NCI-H345 treated with DMSO at 0.1 percent for 48 hours (cell line): ENCODE results near the gene MICU1.
"Not testable (repeated sequence)": the region's sequence is repeated elsewhere in the genome, so short reads cannot be mapped to it uniquely, and the experiment has no call there.

Experiments used
- DNase-seq: peaks from one replicate; lab custom pipeline; 2025; ENCODE audit not compliant: unreplicated experiment; lab: John Stamatoyannopoulos, UW

Gene MICU1

GRCh38 chr10:72353965-72354355 is 271.9 kb downstream of the MICU1 start:
- no peak for DNase-seq

DNA sequence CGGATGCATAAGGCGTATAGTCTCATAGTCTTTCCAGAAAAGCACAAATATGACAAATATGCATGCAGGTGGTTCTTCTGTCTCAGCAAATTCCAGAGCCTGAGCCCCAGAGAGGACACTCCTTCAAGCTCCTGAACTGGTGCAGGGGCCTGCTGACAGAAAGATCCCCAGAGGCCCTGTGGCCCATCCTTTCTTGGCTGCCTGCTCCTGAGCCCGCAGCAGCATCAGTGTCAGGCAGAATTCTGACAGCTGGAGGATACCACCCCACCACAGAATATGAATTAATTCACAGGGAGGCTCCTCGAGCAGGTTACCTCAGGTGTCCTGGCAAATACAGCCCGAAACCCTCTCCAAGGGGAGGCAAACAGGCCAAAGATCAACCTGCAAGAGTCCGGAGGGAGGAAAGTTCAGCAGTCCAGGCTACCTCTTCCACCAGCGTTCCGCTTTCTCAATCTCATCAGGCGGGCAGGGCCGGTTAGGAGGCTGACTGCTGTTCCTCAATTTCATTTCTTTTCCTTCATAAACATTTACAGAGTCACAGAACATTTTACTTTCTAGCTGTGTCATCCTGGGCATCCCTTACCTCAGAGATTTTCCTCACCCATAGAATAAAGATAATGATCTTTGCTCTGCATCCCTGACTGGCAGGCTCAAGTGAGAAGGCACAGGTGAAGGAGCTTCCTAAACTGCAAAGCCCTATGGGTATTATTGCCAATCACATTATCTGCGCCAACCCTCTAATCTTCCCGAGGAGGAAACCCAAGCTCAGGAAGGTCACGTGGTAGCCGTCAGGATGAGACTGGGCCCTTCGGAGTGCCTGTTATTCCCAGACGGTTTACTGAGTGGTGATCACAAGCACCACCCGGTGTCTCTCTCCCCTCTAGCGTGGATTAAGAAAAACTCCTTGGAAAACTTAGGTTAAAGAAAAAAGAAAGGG is 272.6 kb downstream of the MICU1 start:
- no peak for DNase-seq

DNA sequence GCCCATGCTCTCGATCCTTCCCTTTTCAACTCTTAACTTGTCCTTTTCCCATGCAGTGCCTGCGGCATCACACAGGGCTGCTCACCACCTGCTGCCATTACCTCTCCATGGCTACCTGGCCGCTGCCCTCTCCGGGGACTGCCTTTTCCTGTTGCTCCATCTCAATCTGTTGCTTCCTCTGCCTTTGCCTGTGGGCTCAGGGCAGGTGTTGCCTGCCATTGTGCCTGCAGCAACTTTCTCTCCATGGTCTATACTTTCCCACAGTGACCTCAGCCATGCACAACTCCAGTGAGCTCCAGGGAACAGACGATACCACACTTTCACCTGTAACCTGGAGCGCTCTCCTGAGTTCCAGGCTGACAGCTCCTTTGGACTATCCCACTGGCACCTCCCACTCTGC is 274.4 kb downstream of the MICU1 start:
- DNase-seq: no peak

DNA sequence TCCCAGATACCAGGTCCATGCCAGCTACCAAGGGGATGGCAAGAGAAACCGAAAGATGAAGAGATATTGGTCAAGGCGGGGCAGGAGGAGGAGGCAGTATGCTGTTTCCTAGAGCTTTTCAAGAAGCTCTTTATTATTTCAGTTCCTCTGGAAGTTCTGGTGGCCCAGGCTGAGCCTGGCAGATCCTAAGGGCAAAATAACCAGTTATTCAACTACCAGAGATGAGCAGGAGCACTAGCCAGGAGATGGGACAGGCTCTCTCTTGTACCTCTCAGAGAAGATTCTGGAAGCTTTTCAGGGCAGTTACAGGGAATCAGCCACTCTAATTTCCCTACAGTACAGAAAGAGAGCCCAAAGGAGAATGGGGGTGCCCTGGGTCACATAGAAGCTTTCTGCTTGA is 276.4 kb downstream of the MICU1 start:
- DNase-seq: no peak

- no peak for DNase-seq
Measured at GRCh38 chr10:72348282-72348681, 277.6 kb downstream of the MICU1 start.

DNA sequence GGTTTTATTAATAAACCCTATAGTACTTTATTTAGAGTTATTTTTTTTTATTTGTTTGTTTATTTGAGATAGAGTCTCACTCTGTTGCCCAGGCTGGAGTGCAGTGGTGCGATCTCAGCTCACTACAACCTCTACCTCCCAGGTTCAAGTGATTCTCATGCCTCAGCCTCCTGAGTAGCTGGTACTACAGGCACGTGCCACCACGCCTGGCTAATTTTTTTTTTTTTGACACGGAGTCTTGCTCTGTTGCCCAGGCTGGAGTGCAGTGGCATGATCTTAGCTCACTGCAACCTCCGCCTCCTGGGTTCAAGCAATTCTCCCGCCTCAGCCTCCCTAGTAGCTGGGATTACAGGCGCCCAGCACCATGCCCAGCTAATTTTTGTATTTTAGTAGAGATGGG is 279.8 kb downstream of the MICU1 start:
- DNase-seq: not testable (repeated sequence)

DNA sequence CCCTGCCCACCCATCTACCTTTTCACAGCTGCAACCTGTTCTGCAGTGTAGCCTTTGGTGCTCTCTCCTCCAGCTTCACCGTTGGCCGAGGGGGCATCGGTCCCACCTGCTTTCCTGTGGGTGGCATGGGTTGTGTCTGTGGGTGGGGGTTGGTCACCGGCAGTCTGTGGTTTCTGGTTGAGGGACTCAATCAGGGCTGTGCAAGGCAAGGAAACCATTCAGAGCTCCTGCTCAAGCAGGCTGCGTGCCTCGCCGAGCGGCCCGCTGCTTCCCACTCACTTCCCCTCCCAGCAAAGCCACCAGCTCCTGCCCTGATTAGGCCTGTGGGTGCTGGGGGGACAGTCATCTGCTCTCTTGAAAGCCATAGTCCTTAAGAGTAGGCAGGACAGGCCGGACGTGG is 280.9 kb downstream of the MICU1 start:
- no peak for DNase-seq

DNA sequence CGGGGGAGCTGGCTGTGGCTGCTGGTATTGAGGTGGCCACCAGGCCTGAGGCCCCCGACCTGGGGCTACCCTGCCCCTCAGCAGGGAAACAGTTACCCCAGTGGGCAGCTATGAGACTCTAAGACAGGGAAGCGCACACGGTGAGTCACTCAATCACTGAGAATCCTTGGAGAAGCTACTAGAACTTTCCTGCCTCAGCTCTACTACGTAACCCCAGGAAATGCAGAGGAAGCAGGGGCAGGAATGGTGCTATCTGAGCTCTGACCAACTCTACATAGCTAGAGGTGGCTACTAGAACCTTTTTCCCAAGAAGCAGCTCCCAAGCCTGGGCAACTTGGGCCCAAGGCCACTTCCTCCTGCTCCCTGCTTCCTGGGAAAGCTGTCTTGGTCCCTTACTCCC is 283.0 kb downstream of the MICU1 start:
- DNase-seq: no peak

- DNase-seq: peak; percentile 37
Measured at GRCh38 chr10:72340510-72341261, 285.2 kb downstream of the MICU1 start.

DNA sequence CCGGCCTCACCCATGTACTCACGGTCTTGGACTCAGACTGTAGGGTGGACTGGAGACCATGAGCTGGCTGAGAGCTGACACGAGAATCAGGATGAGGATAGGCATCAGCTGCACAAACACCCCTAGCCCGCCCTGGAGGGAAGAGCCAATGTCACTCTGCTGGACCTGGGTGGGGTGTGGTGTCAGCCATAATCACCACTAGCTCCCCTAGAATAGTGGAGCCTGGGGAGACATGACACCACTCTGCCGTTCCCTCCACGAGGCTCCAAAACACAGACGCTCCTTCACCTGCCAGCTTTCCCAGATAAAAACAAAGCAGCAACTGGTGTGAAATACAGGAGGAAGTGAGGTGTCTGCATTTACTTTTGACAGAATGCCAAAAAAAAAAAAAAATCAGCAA is 287.7 kb downstream of the MICU1 start:
- no peak for DNase-seq

DNA sequence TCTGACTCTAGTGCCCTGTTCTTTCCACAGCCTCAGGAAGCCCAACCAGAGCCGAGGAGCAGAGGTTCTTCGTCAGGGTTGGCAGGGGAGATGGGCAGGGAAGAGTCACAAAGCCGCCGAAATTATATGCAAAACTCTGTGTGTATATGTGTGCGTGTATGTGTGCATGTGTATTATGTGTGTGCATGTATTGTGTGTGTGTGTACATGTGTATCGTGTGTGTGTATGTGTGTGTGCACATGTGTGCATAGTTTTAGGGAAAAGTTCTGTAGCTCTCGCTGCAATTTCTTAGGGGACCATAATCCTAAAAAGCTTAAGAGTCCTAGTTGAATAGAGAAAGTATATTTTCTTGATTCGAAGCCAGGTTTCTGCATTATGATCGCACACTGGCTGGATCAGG is 288.2 kb downstream of the MICU1 start:
- no peak for DNase-seq

DNA sequence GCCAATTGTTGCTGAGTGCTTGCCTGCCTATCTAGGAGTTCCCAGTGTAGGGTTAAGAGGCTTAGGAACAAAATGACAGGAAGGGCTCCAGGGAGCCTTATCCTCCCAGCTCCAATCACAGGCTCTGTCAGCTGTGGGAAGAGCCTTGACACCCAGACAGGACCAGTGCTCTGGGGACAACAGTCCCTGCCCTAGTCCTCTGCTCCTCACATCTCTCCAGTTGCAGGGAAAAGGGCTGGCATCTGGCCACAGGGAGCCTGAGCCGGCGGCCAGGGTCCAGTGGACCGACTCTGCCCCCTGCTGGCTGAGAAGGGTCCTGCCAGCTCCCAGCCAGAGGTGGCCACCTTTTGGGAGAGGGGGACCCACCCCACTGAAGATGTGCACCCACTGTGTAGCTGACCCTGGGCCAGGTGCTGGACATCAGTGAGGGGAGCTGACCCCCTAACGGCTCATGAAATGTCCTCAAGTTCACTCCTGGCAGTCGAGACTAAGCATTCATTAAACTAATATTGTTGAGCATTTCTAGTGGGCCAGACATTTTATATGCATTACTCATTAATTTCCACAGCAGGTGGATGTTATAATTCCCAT is 288.7 kb downstream of the MICU1 start:
- no peak for DNase-seq

GRCh38 chr10:72336259-72337038 is 289.4 kb downstream of the MICU1 start:
- DNase-seq: no peak

DNA sequence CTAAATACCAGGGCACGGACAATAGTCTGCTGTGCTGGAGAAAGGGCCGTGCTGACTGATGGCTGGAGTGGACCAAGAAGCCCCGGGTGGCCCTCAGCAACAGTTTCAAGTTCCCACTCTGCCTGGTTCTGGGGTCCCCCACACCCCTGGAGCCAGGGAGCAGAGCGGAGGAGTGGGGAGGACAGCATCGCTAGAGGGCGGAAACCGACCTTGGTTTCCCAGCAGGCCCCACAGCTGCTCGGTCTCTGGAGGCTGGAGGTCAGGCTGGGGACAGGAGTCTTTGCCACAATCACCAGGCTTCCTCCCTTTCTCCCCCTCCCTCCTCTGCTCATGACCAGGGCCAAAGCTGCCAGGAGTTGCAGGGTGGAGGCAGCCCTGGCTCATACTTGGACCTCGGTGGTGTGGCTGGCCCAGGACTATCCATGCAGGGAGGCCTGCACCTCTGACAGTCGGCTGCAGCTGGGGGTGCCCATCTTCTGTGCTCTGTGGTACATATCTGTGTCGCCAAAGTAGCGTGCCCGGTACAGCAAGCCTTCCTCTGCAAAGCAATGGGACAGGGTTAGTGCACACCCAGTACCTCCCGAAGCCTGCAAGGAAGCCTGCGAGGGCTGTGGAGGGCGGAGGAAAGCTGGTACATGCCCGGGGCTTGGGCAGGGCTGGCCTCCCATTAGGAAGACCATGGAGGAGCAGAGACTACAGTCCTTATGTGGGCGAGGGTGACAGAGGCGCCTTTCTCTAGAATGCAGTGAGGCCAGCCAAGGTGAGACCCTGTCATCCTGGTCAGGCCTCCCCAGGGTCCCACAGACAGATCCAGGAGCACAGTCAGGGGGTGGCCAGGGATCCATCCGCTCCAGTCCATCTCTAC is 290.3 kb downstream of the MICU1 start:
- DNase-seq: no peak

- no peak for DNase-seq
Measured at GRCh38 chr10:72334825-72335393, 291.0 kb downstream of the MICU1 start.

DNA sequence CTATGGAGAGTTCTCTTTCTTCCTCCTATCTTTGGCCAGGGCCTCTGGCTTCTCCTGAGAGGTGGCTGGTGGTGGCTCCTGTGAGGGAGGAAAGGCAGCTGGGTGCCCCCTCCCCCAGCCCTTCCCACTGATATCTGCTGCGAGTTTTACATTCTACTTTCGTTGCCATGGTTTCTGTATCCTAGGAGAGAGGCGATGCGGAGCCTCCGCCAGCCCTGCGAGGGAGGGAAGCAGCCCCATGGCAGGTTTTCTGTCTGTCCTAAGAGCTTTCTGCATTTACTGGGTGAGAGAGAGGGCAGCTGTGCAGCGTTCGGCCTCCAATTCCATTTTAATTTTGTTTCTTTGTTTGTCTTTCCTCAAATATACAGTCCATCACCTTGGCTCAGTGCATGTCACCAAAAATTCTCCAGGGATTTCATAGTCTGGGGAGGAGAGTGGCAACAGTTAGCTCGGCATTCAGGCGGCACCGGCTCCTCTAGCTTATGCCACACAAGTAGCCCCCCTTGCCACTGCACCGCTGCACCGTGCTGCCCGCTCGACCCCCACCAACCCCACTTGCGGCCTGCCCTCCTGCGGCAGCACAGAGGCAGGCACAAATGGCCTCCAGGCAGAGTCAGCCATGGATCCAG is 291.6 kb downstream of the MICU1 start:
- DNase-seq: peak; percentile 76

DNA sequence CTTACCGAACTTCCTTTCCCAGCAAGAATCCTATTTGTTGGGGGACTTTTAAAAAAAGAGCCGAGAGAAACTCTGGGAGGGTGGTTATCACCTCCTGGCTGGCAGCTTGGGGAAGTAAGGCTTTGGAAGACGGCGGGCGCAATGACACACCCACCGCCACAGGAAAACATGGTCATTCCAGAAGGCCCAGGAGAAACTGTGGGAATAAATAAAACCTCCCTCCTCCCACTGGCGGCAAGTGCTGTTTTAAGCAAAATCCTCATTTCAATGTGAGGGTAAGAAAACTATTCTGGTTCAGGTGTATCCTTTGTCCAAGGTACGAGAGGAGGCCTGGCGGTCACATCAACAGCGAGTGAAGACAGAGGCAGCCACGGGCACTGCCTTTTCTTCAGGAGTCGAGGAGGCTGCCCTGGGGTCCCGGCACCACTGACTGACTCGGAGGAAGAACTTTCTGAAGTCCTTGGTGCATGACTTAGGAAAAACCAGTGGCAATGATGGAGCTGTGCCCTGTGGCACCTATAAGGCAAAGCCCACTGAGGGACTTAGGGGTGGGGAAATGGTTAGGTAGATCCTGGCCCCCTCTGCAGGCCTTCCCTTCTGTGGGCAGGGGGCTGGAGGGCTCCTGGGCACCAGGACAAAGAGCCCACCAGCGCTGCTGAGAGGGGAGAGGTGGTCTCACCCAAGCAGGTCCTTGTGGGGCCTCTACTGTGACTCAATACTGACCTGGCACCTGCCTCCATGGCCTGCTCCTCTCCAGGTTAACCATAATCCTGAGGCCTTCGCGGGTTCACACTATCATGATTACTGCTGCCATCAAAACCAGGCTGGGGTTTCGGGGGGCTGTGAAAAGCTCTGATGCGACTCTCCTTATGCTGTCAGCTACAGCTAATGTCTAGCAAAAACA is 292.5 kb downstream of the MICU1 start:
- no peak for DNase-seq

DNA sequence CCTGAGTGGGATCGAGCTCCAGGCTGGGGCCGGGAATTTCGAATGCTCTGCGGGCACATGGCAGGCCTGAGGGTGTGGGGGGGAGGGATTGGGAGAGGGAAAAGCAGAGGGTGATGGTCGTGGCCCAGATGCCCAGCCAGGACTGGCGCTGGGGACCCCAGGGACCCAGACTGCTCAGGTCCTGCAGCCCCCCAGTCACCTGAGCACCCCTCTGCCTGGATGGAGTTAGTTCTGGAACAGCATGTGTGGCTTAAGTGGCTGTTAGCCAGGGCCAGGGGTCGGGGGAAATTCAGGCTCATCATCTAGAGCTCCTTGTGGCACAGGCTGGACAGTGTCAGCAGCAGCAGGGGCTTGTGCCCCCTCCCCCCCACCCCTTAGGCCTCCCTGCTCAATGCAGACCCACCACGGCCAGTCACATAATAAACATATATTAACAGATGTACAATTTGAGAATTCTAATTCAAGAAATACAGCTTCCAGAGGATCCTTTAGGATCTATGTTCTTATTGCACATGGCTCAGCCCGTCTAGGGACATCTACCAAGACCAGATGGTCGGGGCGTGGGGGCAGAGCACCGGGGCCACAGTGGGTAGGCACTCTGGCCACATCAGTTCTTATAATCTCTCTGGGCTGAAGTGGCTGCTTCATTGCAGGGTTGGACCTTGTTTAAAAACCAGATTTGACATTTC is 293.3 kb downstream of the MICU1 start:
- no peak for DNase-seq
